H1 (cell line): Measurements from ENCODE around the gene ARHGAP21. TPM values are rescaled to one million over a fixed set of nuclear protein-coding genes. Genes with fewer than 3 reads are reported as not detected.

Experiments used
- CTCF ChIA-PET: fragments of 300-600 bp; sonication (Branson Sonifier 250); formaldehyde crosslinking; loops from one replicate; lab custom pipeline; 2021; ENCODE audit not compliant: partially characterized antibody; lab: Charles Lee
- POLR2A ChIA-PET: fragments of 300-600 bp; sonication (Branson Sonifier 250); formaldehyde crosslinking; loops from one replicate; lab custom pipeline; 2021; ENCODE audit warnings: inconsistent platforms; ENCODE audit not compliant: partially characterized antibody; lab: Charles Lee
- DNase-seq, 2 experiments: peaks; one replicate each; pipeline versions ENCODE4 v3.0.0 to v3.0.0-alpha.2; 2010 to 2022; ENCODE audit warnings: low spot score in 2 of 2, low read depth in 1 of 2, mixed read lengths in 1 of 2
- FAIRE-seq: peaks from 2 replicates; lab custom pipeline; 2011; peaks lifted over from hg19 to GRCh38; lab: Jason Lieb, UNC
- H2AFZ ChIP-seq: 2 replicates; pipeline ENCODE4 v1.8.1; 2012; ENCODE audit warnings: low read length, inconsistent platforms
- H2AK5ac ChIP-seq: 2 replicates; pipeline ENCODE4 v1.6.1; 2013; ENCODE audit warnings: low read depth, low read length
- H2BK120ac ChIP-seq: replicated peaks from 2 replicates; pipeline ENCODE3; 2013; ENCODE audit warnings: low read depth, low read length, inconsistent platforms
- H2BK12ac ChIP-seq: 2 replicates; pipeline ENCODE4 v1.6.1; 2013; ENCODE audit warnings: low read depth, low read length
- H2BK15ac ChIP-seq: 2 replicates; pipeline ENCODE4 v1.6.1; 2013; ENCODE audit warnings: low read length
- H2BK20ac ChIP-seq: 2 replicates; pipeline ENCODE4 v1.6.1; 2013; ENCODE audit warnings: low read length
- H2BK5ac ChIP-seq: 2 replicates; pipeline ENCODE4 v1.6.1; 2013; ENCODE audit warnings: low read depth, low read length
- H3K14ac ChIP-seq: 2 replicates; pipeline ENCODE4 v1.6.1; 2013; ENCODE audit warnings: inconsistent platforms; ENCODE audit not compliant: insufficient read length
- H3K18ac ChIP-seq: 2 replicates; pipeline ENCODE4 v1.6.1; 2013; ENCODE audit warnings: low read length; ENCODE audit errors: extremely low read depth
- H3K23ac ChIP-seq: 2 replicates; pipeline ENCODE4 v1.6.1; 2013; ENCODE audit warnings: inconsistent platforms; ENCODE audit not compliant: insufficient read length
- H3K23me2 ChIP-seq: 2 replicates; pipeline ENCODE4 v1.6.1; 2013; ENCODE audit warnings: low read depth, low read length
- H3K27ac ChIP-seq: 2 replicates; pipeline ENCODE4 v1.6.1; 2011; ENCODE audit warnings: low read depth, low read length, inconsistent platforms
- H3K27me3 ChIP-seq, 4 experiments: replicated peaks in 1 of 4; 1 replicate in 1 of 4; 2 replicates in 3 of 4; pipeline versions ENCODE4 v1.6.1 to v1.8.1; 2011 to 2013; ENCODE audit warnings: low read length in 3 of 4, mild to moderate bottlenecking in 3 of 4, inconsistent platforms in 2 of 4, mixed read lengths in 2 of 4, moderate library complexity in 1 of 4; ENCODE audit not compliant: control insufficient read depth in 3 of 4, insufficient read depth in 3 of 4; ENCODE audit errors: extremely low read depth in 1 of 4
- H3K36me3 ChIP-seq, 4 experiments: 2 replicates each; pipeline versions ENCODE4 v1.6.1 to v1.8.1; 2011 to 2013; ENCODE audit warnings: mild to moderate bottlenecking in 4 of 4, low read length in 3 of 4, moderate library complexity in 2 of 4, control low read depth in 1 of 4, inconsistent platforms in 1 of 4; ENCODE audit not compliant: insufficient read depth in 4 of 4, control insufficient read depth in 2 of 4
- H3K4ac ChIP-seq: replicated peaks from 2 replicates; pipeline ENCODE3; 2013; ENCODE audit warnings: low read length, low read depth, mixed read lengths, inconsistent platforms; ENCODE audit not compliant: insufficient read length
- H3K4me1 ChIP-seq, 4 experiments: replicated peaks in 1 of 4; 1 replicate in 1 of 4; 2 replicates in 3 of 4; pipeline versions ENCODE4 v1.6.1 to v1.8.1; 2011 to 2013; ENCODE audit warnings: low read length in 3 of 4, inconsistent platforms in 2 of 4, mixed read lengths in 1 of 4; ENCODE audit not compliant: insufficient read depth in 4 of 4, control insufficient read depth in 3 of 4
- H3K4me2 ChIP-seq, 2 experiments: 2 replicates each; pipeline versions ENCODE4 v1.6.1 to v1.8.1; 2011 to 2013; ENCODE audit warnings: low read depth in 2 of 2, low read length in 2 of 2, control low read depth in 1 of 2, inconsistent platforms in 1 of 2, mild to moderate bottlenecking in 1 of 2; ENCODE audit not compliant: insufficient read depth in 1 of 2
- H3K4me3 ChIP-seq, 4 experiments: fragments of 200-600, 300-600 bp in 1 of 4; sonication (generic), shearing (Covaris generic), sonication (Bioruptor Twin) in 1 of 4; 2 replicates each; pipeline versions ENCODE4 v1.5.1 to v1.8.1; 2011 to 2016; ENCODE audit warnings: low read length in 4 of 4, low read depth in 3 of 4, control low read depth in 2 of 4, inconsistent platforms in 2 of 4, mild to moderate bottlenecking in 2 of 4, mixed read lengths in 1 of 4, moderate library complexity in 1 of 4; ENCODE audit not compliant: insufficient read depth in 2 of 4; ENCODE audit errors: extremely low read depth in 1 of 4
- H3K56ac ChIP-seq: replicated peaks from 2 replicates; pipeline ENCODE3; 2013; ENCODE audit warnings: low read depth, mild to moderate bottlenecking, mixed read lengths, low read length, inconsistent platforms; ENCODE audit not compliant: insufficient read length
- H3K79me1 ChIP-seq: 2 replicates; pipeline ENCODE4 v1.6.1; 2013; ENCODE audit warnings: low read depth, low read length, control low read depth
- H3K79me2 ChIP-seq, 2 experiments: 2 replicates each; pipeline versions ENCODE4 v1.6.1 to v1.8.1; 2012 to 2013; ENCODE audit warnings: low read length in 2 of 2, mild to moderate bottlenecking in 2 of 2, inconsistent platforms in 1 of 2; ENCODE audit not compliant: insufficient read depth in 2 of 2, control insufficient read depth in 1 of 2
- H3K9ac ChIP-seq, 4 experiments: replicated peaks in 1 of 4; 1 replicate in 1 of 4; 2 replicates in 3 of 4; pipeline versions ENCODE4 v1.6.1 to v1.8.1; 2011 to 2013; ENCODE audit warnings: low read depth in 3 of 4, low read length in 3 of 4, control low read depth in 2 of 4, mild to moderate bottlenecking in 2 of 4, moderate library complexity in 2 of 4, inconsistent platforms in 1 of 4; ENCODE audit errors: extremely low read depth in 1 of 4
- H3K9me3 ChIP-seq, 2 experiments: 2 replicates each; pipeline versions ENCODE4 v1.6.1 to v1.8.1; 2012 to 2013; ENCODE audit warnings: mild to moderate bottlenecking in 2 of 2, moderate library complexity in 2 of 2, control low read depth in 1 of 2, inconsistent platforms in 1 of 2, low read depth in 1 of 2, low read length in 1 of 2, mixed read lengths in 1 of 2; ENCODE audit not compliant: insufficient read depth in 2 of 2
- H4K20me1 ChIP-seq, 2 experiments: replicated peaks in 1 of 2; 2 replicates each; pipeline versions ENCODE3 to v1.8.1; 2011 to 2013; ENCODE audit warnings: inconsistent platforms in 2 of 2, low read length in 2 of 2, mild to moderate bottlenecking in 1 of 2; ENCODE audit not compliant: insufficient read depth in 2 of 2, control insufficient read depth in 1 of 2
- H4K5ac ChIP-seq: 2 replicates; pipeline ENCODE4 v1.6.1; 2013; ENCODE audit warnings: low read length, low read depth, mixed read lengths, inconsistent platforms; ENCODE audit not compliant: insufficient read length
- H4K8ac ChIP-seq: 2 replicates; pipeline ENCODE4 v1.8.0; 2013; ENCODE audit warnings: mild to moderate bottlenecking, moderate library complexity, low read length, inconsistent platforms; ENCODE audit not compliant: insufficient read depth; ENCODE audit errors: extremely low read depth
- H4K91ac ChIP-seq: replicated peaks from 2 replicates; pipeline ENCODE3; 2013; ENCODE audit warnings: low read length, mixed read lengths, inconsistent platforms; ENCODE audit not compliant: insufficient read length
- CBX5 ChIP-seq: fragments of 300-800, 300-1000 bp; sonication (generic); IDR thresholded peaks from 2 replicates; pipeline ENCODE4 v1.7.1; 2016; ENCODE audit warnings: antibody characterized with exemption, low read length, low read depth
- KDM4A ChIP-seq: IDR thresholded peaks from one replicate; pipeline ENCODE4 v1.7.1; 2012; ENCODE audit warnings: low read depth, mild to moderate bottlenecking, moderate library complexity, low read length, inconsistent platforms; ENCODE audit not compliant: severe bottlenecking
- PHF8 ChIP-seq: fragments of 200-600 bp; sonication (generic); conservative IDR thresholded peaks from 2 replicates; pipeline ENCODE4 v1.7.1; 2012; ENCODE audit warnings: low read depth, mild to moderate bottlenecking, inconsistent platforms, low read length, moderate library complexity
- WGBS, 2 experiments: shearing (Covaris generic) in 1 of 2; methylation state at CpG; one replicate each; pipeline versions ENCODE4 v1.1.6 to v1.1.7; 2013 to 2015; ENCODE audit warnings: low lambda C conversion rate in 2 of 2, mixed read lengths in 2 of 2, inconsistent platforms in 1 of 2, low coverage in 1 of 2, missing lambda C conversion rate in 1 of 2; ENCODE audit not compliant: insufficient replicate concordance in 2 of 2, insufficient coverage in 1 of 2, insufficient read length in 1 of 2; ENCODE audit errors: extremely low coverage in 1 of 2, missing lambda C conversion rate in 1 of 2; 5-methylcytosine and 5-hydroxymethylcytosine counted together
- polyA plus RNA-seq, 7 experiments: library from polyadenylated mRNA; depleted of rRNA in 3 of 7; stranded (reverse) in 5 of 7; unstranded in 2 of 7; fragments of >200 nt in 5 of 7; fragments of 200-250 nt in 2 of 7; gene quantifications; 1 replicate in 5 of 7; 2 replicates in 1 of 7; 4 replicates in 1 of 7; pipeline versions ENCODE4 v1.2.1 to v1.2.3, GENCODE V29; 2011 to 2013; ENCODE audit warnings: missing spikeins in 2 of 7, mixed read lengths in 2 of 7
- total RNA-seq: library from RNA; stranded (reverse); fragmentation: NEBNext Ultra II Directional; extraction: Animal tissue kit (Norgen Biotek cat#: 25700); gene quantifications from 2 replicates; pipeline ENCODE4 v1.2.1, GENCODE V29; 2021

Gene ARHGAP21
- total and polyA plus RNA-seq, 2 of the 8 experiments (the other 6 are each of a cell fraction or from before 2014, with no cell fraction given), result 14.4 to 35.3 TPM

- TF ChIP-seq KDM4A (peak; percentile 12), PHF8 (peak; percentile 53; the same call in 1 of the 2 replicates), CBX5 (no peak)
- TF ChIP-seq, all 59 proteins: peak for 2
- peak overlapping the region; percentile 33 to 96 (median 53); a peak in 7 of 8 replicates for H3K4me3 ChIP-seq
Observed at GRCh38 chr10:24723386-24723787, 300 bp downstream of the ARHGAP21 start.

More at GRCh38 chr10:24723386-24723787, 300 bp downstream of the ARHGAP21 start:
- Histone ChIP-seq H3K79me2 (peaks cover 0 to 38% of the 10 kb centered on the region in 2 experiments; a peak in 2 of 4 replicates), H2BK5ac (no peak overlapping the region), H2BK12ac (no peak overlapping the region), H3K18ac (no peak overlapping the region; the same call in 1 of the 2 replicates), H3K36me3 (no peaks in the 10 kb centered on the region), H3K4ac (no peak overlapping the region), H3K9ac (peak overlapping the region in 3 of 4 experiments; percentile 65 to 92 (median 73); a peak in 4 of 7 replicates), H3K14ac (no peak overlapping the region), H3K27ac (no peak overlapping the region), H3K23me2 (peaks cover 21% of the 10 kb centered on the region), H2BK15ac (no peak overlapping the region), H4K91ac (no peak overlapping the region), H3K4me2 (peak overlapping the region; percentile 98; a peak in 3 of 4 replicates), H2AK5ac (no peak overlapping the region), H4K20me1 (peaks cover 4% of the 10 kb centered on the region in 2 experiments), H2BK120ac (no peak overlapping the region), H4K8ac (peak overlapping the region; percentile 88; the same call in 1 of the 2 replicates), H3K23ac (no peak overlapping the region), H3K79me1 (no peaks in the 10 kb centered on the region; the same call in 1 of the 2 replicates), H3K4me1 (peaks cover 4 to 18% (median 11%) of the 10 kb centered on the region in 4 experiments), H2BK20ac (no peak overlapping the region), H3K56ac (no peak overlapping the region), H2AFZ (no peak overlapping the region), H3K9me3 (no peaks in the 10 kb centered on the region), H3K27me3 (peaks cover 0 to 16% (median 12%) of the 10 kb centered on the region in 4 experiments; a peak in 5 of 7 replicates), H4K5ac (peak overlapping the region; percentile 72)
- POLR2A ChIA-PET, result interaction anchor here (1.4 to 3.6 kb wide), 2 partner anchors 225 to 229 kb away, joined by 4 to 21 read pairs; partner anchors contain the start of gene PRTFDC1
- DNase-seq, result no peak
- WGBS, 2 experiments, result no CpG with 5 or more reads among the region's 70 CpGs
- no peak for FAIRE-seq
- CTCF ChIA-PET, result interaction anchor here (0.6 kb wide), 1 partner anchor 535 kb away, joined by 3 read pairs; no protein-coding TSS in a partner anchor
